GM18511 (cell line): ENCODE results near the gene CLGN.
"Not testable (repeated sequence)": the region's sequence is repeated elsewhere in the genome, so short reads cannot be mapped to it uniquely, and the experiment has no call there.

Experiments
- ATAC-seq: cut with Tn5 transposase; IDR thresholded peaks from one replicate; pipeline ENCODE4 v1.9.1; 2021; ENCODE audit warnings: mild to moderate bottlenecking, moderate library complexity; ENCODE audit not compliant: unreplicated experiment

CLGN gene, protein sequence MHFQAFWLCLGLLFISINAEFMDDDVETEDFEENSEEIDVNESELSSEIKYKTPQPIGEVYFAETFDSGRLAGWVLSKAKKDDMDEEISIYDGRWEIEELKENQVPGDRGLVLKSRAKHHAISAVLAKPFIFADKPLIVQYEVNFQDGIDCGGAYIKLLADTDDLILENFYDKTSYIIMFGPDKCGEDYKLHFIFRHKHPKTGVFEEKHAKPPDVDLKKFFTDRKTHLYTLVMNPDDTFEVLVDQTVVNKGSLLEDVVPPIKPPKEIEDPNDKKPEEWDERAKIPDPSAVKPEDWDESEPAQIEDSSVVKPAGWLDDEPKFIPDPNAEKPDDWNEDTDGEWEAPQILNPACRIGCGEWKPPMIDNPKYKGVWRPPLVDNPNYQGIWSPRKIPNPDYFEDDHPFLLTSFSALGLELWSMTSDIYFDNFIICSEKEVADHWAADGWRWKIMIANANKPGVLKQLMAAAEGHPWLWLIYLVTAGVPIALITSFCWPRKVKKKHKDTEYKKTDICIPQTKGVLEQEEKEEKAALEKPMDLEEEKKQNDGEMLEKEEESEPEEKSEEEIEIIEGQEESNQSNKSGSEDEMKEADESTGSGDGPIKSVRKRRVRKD

DNA sequence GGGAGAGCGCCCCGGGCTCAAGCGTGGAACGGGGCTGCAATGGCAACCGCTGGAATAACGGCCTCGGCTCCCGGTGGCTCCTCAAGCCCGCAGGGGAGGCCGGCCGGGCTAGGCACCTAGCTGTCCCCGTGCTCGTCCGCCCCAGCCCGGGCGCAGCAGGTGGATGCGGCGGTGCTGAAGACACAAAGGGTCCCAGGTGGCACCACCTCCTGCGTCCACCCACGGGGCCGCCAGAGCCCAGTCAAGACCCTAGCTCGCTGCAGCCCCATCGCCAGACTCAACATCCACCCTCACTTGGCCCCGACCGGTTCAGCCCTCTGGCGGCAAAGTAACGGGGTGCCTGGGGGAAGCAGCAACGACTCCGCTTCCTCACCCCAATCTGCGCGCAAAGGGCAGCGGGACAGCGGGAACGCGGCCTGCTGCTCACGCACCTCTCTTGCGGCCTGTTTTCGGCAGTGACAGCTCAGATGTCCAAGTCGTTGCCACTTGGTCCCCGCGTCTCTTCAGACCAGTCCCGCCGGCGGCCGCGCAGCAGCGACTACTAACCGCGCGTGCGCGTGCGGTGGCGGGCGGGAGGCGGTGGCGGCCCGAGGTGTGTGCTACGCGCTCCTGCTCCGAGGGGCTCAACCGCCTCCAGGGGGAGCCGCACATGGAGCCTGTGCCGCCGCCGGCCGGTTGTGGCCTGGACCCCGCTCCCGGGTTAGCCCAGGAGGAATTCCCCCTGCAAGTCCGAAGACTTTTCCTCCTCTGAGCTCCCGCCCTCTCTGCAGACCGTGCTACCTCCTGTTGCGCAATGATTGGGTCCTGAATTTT is at the start of gene CLGN:
Gene CLGN, minus strand, starts transcription at position 543 of the 813 bp plus-strand sequence. CDS start 14,570 bp downstream, outside the sequence.
- peak; percentile 87 for ATAC-seq

DNA sequence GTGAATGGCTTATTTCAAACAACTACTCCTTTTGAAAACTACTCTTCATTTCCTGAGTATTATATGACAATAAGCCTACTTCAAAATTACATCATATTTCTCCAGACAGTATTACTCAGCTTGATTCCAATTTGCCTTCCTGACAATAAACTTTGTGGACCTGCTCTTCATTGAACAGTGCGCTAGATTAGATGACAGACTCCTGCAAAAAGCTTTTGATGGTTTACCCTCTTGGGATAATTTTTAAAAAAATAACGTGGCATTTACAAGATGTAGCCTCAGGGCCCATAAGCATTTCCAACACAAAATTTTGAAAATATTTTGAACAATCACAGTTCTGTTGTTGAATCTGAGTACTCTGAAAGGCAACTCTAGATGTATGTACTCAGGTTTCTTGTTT is 44.7 kb upstream of the CLGN start:
- ATAC-seq = no peak

DNA sequence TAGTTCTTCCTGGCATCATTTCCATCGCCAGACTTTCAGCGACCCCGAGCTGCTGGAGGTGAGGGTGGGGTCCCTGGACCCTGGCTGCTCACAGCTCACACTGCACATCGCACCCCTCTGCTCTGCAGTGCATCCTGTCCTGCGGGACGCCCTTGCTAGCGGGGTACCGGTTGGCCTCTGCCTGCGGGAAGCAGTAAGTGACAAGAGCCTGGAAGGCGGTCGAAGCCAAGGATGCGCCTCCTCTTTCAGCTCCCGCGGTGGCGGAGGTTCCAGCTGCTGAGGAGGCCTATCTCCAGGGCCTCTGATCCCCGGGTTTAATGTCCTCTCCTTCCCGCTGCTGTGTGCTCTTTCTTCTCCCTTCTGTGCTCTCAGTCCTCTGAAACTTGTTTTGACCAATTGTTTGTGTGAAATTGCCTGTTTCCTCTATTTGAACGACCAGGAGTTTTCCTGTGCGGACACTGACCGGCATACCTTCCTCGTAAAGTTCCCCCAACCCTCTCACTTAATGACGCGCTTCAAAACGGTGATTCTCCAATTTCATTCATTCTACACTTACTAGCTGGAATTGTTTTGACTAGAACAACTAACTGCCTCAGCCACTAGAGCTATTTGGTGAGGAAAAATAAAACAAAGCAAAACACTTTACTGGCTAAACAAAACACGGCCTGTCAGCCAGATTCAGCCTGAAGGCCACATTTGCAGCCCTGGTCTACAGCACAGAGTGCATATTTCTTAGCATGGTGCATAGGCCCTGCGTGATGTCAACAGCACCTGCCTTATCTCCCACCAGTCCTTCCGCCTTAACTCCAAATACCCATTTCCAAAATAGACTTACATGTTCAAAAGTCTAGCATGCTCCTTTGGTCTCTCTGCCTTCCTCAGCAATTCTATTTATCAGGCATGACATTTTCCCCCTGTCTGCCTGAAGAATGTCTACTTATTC is 42.6 kb upstream of the CLGN start:
- no peak for ATAC-seq

DNA sequence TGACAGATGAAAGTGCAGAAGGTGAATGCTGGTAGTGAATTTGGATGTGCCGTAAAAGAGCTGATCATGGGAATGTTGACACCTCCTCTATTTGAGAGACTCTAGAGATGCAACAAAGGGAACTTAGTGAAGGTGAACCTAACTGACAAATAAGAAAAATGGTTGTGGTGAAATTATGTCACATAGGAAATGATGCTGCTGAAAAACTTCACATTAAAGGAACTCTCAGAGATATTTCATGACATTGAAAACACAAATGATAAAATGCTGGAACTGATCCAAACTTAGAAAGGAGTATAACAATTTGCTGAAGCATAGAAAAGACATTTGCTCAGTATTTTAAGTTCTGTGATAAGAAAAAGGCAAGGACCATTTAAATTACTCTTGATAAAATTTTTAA is 38.7 kb upstream of the CLGN start:
- ATAC-seq = no peak

DNA sequence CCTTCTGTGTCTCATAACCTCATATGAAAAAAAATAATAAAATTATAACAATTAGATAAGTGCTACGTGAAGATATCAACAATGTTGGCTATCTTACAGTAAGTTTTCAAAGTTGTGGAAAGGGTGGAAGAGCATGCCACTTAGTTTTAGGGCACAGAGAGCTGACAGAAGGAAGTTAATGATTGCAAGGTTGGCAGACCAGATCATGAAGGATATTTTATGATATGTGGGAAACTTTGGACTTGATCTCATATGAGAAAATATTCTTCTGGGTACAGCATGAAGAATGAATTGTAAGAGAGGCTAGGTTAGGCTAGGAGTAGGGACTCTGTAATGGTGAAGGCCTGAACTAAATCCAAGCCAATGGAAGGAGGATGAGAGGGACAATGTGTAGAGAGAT is 36.2 kb upstream of the CLGN start:
- ATAC-seq = no peak

DNA sequence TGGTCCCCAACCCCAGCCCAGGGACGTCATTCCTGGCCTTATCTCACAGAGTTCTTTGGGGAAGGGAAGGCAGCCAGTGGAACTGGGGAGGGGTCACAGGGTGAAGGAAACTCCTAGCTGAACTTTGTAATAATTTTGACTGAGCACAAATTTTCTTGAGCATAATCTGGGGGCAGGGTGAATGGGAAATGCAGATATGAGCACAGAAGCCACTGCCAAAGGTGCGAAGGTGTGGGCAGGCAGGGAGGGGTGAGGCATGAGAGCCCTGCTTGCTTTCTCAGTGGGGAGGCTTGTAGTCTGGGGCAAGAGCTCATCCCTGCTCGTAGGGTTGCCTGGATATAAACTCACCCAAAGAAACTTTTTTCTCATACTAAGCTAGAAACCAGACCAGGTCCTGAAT is 35.7 kb upstream of the CLGN start:
- no peak for ATAC-seq

DNA sequence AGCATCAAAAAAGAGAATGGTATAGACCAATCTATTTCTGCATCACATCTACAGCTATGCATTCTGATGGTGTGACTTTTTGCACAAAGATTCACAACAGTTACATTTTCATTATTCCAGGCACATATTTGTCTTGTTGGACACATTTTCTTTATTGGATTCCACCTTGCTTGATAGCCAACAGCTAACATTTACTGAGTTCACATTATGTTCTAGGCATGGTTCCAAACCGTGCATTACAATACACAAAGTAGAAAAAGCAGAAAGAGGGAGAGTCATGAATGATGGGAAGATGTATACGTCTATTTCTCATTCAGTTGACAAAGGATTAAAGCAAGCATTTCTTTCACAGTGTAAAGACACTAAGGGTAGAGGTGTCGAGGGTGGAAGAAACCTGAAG is 22.9 kb upstream of the CLGN start:
- ATAC-seq = no peak

DNA sequence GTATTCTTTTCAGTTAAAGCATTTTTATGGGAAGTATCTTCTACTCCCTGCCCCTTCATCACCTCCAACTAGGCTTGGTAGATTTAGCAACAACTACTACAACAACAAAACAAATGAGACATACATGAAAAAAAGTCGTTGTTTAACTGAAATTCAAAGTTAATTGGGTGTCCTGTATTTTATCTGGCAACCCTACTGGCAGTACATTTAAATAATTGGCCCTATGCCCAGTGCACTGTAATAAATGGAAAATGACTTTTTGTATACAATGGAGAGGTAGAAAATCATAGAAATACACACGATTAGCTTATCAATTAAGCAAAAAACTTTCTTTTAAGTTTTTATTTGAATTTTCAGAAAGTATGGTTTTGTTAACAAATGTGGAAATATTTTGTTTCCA is 21.4 kb upstream of the CLGN start:
- ATAC-seq = no peak

DNA sequence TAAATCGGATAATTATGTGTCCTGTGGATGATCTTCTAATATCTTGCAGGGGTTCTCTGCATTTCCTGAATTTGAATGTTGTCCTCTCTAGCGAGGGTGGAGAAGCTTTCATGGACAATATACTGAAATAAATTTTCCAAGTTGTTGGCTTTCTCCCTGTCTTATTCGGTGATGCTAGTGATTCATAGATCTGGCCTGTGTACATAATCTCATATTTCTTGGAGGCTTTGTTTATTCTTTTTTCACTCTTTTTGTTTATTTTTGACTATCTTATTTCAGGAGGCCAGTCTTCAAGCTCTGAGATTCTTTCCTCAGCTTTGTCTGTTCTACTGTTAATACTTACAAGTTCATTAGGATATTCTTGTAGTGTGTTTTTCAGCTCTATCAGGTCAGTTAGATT is 20.7 kb upstream of the CLGN start:
- no peak for ATAC-seq

DNA sequence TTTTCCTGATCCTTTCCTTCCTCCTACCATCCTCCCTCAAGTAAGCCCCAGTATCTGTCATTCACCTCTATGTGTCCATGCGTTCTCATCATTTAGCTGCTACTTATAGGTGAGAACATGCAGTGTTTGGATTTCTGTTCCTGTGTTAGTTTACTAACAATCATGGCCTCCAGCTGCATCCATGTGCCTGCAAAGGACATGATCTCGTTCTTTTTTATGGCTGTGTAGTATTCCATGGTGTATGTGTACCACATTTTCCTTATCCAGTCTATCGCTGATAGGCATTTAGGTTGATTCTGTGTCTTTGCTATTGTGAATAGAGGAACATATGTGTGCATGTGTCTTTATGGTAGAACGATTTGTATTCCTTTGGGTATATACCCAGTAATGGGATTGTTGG is 16.9 kb upstream of the CLGN start:
- ATAC-seq = not testable (repeated sequence)

DNA sequence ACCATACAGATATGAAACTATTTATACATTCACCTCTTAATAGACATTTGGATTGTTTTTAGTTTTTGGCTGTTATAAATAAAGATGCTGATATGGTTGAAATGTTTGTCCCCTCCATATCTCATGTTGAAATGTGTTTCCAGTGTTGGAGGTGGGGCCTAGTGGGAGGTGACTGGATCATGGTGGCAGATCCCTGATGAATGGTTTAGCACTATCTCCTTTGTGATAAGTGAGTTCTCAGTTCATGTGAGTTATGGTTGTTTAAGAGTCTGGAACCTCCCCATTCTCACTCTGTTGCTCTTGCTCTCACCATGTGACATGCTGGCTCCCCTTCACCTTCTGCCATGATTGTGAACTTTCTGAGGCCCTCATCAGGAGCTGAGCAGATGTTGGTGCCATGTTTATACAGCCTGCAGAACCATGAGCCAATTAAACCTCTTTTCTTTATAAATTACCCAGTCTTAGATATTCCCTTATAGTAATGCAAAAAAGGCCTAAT is 12.2 kb upstream of the CLGN start:
- no peak for ATAC-seq

DNA sequence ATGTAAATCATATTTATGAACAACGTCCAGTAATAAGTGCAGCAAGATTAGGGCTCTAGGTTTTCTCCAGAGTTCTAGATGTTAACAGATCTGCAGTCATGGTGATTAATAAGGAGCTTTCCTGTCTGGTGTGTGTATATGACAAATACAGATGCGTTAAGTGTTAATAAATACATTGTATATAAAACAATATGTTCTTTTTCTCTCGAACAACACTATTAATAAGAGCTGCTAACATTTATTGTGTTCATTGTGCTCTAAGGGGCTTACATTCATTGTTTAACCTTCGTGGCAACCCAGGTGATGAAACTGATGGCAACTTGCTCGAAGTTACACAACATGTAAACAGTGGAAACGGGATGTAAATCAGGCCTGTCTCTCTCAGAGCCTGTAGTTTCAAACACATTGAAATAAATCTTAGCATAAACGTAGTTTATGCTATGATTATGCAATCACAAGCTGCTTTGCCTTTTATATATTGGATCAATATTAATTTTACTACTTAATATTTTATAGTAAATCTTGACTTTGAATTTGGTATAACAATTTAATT is 547 bp upstream of the CLGN start:
- no peak for ATAC-seq

DNA sequence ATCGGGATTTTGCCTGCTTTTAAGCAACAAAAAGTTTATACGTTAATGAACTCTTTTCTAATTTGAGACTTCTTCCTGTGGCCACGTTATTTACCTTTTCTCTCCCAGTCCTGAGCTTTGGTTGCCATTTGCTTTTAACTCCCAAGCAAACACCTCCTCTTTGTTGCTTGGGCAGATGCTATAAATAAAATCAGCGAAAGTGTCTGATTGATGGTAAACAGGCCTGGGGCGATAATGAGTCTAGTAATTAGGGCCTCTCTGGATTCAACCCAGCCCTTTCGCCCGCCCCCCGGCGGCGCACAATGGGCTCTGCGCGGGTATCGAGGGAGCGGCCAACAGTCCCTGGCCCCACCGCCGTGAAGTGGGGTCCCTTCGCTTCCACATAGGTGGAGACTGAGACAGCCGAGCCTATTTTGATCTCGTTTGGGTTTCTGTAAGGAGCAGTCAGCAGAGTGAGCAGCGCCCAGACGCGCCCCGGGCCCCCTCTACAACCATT is 790 bp downstream of the CLGN start:
- ATAC-seq = peak; percentile 19

DNA sequence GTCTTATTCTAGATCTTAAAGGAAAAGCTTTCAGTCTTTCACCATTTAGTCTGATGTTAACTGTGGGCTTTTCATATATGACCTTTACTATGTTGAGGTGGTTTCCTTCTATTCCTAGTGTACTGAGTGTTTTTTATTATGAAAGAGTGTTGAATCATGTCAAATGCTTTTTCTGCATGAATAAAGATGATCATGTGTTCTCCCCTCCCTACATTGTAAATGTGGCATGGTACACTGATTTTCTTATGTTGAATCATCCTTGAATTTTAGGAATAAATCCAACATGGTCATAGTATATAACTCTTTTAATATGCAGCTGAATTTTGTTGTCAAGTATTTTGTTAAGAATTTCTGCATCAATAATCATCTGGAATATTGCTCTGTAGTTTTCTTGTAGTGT is 4.3 kb downstream of the CLGN start:
- no peak for ATAC-seq

DNA sequence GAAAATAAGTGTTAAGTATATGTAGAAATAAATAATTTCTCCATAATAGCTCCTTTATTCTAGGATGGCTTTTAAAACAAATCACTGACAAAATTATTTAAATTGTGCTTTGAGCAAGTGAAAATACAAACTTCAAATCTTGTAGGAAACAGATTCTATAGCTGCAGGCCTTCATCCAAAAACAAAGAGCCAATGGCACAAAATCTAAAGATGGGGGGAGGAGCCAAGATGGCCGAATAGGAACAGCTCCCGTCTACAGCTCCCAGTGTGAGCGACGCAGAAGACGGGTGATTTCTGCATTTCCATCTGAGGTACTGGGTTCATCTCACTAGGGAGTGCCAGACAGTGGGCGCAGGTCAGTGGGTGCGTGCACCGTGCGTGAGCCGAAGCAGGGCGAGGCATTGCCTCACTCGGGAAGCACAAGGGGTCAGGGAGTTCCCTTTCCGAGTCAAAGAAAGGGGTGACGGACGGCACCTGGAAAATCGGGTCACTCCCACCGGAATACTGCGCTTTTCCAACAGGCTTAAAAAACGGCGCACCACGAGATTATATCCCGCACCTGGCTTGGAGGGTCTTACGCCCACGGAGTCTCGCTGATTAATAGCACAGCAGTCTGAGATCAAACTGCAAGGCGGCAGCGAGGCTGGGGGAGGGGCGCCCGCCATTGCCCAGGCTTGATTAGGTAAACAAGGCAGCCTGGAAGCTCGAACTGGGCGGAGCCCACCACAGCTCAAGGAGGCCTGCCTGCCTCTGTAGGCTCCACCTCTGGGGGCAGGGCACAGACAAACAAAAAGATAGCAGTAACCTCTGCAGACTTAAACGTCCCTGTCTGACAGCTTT is 14.1 kb downstream of the CLGN start:
- not testable (repeated sequence) for ATAC-seq

DNA sequence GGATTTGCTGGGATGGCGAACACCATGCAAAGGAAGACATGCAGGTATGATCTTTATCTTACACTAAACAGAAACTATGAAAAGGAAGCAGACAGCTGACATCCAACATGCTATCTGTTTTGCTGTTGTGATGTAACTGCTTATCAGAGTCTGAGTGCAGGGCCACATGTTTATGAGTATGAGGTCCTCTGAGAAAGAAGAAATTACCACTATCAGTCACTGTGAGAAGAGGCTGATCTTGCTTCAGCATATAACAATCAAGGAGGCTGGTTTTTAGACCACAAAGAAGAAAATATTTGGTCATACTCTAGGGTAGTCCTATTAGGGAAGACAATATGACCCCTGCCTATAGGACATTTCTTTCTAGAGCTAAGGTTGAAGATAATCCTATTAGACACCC is 18.5 kb downstream of the CLGN start:
- no peak for ATAC-seq

DNA sequence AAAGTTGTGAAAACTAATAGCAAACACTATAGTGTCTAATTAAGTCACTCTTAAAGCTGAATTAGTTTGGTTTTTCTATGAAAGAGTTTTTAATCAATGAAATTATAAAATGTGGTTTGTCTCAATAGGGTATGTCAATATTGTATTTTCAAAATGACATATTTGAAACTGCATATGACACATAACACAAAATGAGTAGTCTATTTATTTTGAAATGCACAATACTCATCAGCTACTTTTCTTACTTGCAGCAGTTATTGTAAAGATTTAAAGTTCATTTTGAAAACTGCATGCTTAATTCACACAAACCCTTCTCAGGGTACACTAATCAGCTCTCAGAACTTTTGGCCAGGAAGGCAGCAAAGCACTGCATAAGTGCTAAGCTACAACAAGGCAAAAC is 21.2 kb downstream of the CLGN start:
- no peak for ATAC-seq

DNA sequence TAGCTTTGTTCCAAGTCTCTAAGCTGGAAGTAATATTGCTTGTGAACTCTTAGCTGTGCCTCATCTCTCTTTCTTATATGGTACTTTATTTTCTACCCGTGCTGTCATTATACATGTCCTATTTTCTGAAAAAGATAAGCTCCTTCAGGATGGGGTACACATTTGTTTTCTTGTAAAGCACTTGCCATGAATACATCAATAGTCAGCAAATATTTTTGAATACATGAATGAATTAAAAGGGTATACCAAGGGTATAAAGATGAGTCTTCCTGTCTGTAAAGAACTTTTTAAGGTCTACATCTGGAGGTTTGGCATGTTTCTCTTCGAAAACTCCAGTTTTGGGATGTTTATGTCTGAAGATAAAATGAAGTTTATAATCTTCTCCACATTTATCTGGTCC is 27.3 kb downstream of the CLGN start:
- no peak for ATAC-seq

DNA sequence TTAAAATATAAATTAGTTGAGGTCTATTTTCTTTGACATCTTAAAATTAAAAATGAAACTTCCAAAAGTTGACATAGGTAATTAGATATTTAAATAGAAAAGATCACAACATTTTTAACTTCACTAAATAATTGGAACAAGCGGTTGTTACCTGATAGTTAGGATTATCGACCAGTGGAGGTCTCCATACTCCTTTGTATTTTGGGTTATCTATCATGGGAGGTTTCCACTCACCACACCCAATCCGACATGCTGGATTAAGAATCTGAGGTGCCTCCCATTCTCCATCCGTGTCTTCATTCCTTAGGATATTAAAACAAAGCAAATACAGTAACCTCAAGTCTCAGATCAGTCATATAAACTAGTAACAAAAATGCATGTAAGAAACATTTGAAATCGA is 31.8 kb downstream of the CLGN start:
- ATAC-seq = no peak
